ENCODE results near the gene MAOB.
"Not testable (repeated sequence)": the region's sequence is repeated elsewhere in the genome, so short reads cannot be mapped to it uniquely, and the experiment has no call there.

MAOB gene

GRCh38 chrX:43728002-43728401 is 154.2 kb downstream of the MAOB start:
- Histone ChIP-seq H3K36me3 (ENCODE audit: control insufficient read depth in 2 of 2, insufficient read depth in 1 of 2, low read length in 2 of 2) (peaks cover 0 to 6% of the 10 kb centered on the region in 2 experiments; a peak in 2 of 3 replicates), H3K4me1 (ENCODE audit: control insufficient read depth, insufficient read depth, low read length) (no peaks in the 10 kb centered on the region), H3K9me3 (ENCODE audit: control insufficient read depth, insufficient read depth, low read depth, low read length) (no peaks in the 10 kb centered on the region), H3K4me3 (ENCODE audit: low read depth, low read length) (no peak overlapping the region), H3K27ac (ENCODE audit: extremely low read depth, low read depth, low read length) (no peak overlapping the region)
- ChIA-PET CTCF (no interaction called here), POLR2A (no interaction called here)
- TF ChIP-seq, protein P1, sequence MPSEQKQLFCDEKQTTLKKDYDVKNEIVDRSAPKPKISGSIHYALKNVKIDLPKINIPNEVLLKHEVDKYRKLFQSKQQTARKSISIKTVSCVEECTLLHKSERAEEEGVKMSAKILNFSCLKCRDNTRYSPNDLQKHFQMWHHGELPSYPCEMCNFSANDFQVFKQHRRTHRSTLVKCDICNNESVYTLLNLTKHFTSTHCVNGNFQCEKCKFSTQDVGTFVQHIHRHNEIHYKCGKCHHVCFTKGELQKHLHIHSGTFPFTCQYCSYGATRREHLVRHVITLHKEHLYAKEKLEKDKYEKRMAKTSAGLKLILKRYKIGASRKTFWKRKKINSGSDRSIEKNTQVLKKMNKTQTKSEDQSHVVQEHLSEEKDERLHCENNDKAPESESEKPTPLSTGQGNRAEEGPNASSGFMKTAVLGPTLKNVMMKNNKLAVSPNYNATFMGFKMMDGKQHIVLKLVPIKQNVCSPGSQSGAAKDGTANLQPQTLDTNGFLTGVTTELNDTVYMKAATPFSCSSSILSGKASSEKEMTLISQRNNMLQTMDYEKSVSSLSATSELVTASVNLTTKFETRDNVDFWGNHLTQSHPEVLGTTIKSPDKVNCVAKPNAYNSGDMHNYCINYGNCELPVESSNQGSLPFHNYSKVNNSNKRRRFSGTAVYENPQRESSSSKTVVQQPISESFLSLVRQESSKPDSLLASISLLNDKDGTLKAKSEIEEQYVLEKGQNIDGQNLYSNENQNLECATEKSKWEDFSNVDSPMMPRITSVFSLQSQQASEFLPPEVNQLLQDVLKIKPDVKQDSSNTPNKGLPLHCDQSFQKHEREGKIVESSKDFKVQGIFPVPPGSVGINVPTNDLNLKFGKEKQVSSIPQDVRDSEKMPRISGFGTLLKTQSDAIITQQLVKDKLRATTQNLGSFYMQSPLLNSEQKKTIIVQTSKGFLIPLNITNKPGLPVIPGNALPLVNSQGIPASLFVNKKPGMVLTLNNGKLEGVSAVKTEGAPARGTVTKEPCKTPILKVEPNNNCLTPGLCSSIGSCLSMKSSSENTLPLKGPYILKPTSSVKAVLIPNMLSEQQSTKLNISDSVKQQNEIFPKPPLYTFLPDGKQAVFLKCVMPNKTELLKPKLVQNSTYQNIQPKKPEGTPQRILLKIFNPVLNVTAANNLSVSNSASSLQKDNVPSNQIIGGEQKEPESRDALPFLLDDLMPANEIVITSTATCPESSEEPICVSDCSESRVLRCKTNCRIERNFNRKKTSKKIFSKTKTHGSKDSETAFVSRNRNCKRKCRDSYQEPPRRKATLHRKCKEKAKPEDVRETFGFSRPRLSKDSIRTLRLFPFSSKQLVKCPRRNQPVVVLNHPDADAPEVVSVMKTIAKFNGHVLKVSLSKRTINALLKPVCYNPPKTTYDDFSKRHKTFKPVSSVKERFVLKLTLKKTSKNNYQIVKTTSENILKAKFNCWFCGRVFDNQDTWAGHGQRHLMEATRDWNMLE (tag by site-specific recombination; conservative IDR thresholded peaks at IDR 0.05; ENCODE audit: low read depth): no peak
- no peak for TF ChIP-seq ZSCAN5A (tag by site-specific recombination; IDR thresholded peaks at IDR 0.05)
- TF ChIP-seq, protein P2, sequence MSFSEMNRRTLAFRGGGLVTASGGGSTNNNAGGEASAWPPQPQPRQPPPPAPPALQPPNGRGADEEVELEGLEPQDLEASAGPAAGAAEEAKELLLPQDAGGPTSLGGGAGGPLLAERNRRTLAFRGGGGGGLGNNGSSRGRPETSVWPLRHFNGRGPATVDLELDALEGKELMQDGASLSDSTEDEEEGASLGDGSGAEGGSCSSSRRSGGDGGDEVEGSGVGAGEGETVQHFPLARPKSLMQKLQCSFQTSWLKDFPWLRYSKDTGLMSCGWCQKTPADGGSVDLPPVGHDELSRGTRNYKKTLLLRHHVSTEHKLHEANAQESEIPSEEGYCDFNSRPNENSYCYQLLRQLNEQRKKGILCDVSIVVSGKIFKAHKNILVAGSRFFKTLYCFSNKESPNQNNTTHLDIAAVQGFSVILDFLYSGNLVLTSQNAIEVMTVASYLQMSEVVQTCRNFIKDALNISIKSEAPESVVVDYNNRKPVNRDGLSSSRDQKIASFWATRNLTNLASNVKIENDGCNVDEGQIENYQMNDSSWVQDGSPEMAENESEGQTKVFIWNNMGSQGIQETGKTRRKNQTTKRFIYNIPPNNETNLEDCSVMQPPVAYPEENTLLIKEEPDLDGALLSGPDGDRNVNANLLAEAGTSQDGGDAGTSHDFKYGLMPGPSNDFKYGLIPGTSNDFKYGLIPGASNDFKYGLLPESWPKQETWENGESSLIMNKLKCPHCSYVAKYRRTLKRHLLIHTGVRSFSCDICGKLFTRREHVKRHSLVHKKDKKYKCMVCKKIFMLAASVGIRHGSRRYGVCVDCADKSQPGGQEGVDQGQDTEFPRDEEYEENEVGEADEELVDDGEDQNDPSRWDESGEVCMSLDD (tag by site-specific recombination; IDR thresholded peaks at IDR 0.05): no peak

GRCh38 chrX:43727254-43727653 is 155.0 kb downstream of the MAOB start:
- H3K9me3 ChIP-seq (ENCODE audit: control insufficient read depth, insufficient read depth, low read depth, low read length); POLR2A ChIA-PET; H3K4me3 ChIP-seq (ENCODE audit: low read depth, low read length); H3K4me1 ChIP-seq (ENCODE audit: control insufficient read depth, insufficient read depth, low read length); H3K36me3 ChIP-seq (ENCODE audit: control insufficient read depth in 2 of 2, insufficient read depth in 1 of 2, low read length in 2 of 2); H3K27ac ChIP-seq (ENCODE audit: extremely low read depth, low read depth, low read length); CTCF ChIA-PET: not testable (repeated sequence)

DNA sequence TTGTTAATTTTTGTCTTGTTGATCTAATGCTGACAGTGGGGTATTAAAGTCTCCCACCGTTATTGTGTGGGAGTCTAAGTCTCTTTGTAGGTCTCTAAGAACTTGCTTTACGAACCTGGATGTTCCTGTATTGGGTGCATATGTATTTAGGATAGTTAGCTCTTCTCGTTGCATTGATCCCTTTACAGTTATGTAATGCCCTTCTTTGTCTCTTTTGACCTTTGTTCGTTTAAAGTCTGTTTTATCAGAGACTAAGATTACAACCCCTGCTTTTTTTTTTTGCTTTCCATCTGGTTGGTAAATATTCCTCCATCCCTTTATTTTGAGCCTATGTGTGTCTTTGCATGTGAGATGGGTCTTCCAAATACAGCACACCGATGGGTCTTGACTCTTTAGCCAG is 157.0 kb downstream of the MAOB start:
- H3K36me3 ChIP-seq (ENCODE audit: control insufficient read depth in 2 of 2, insufficient read depth in 1 of 2, low read length in 2 of 2); POLR2A ChIA-PET; H3K27ac ChIP-seq (ENCODE audit: extremely low read depth, low read depth, low read length); H3K9me3 ChIP-seq (ENCODE audit: control insufficient read depth, insufficient read depth, low read depth, low read length); H3K4me3 ChIP-seq (ENCODE audit: low read depth, low read length); H3K4me1 ChIP-seq (ENCODE audit: control insufficient read depth, insufficient read depth, low read length): not testable (repeated sequence)
- CTCF ChIA-PET: interaction anchor here (0.6 kb wide), 1 partner anchor 160 kb away, joined by 4 read pairs; no protein-coding TSS in a partner anchor

- H3K4me1 ChIP-seq (ENCODE audit: control insufficient read depth, insufficient read depth, low read length): no peaks in the 10 kb centered on the region
- H3K27ac ChIP-seq (ENCODE audit: extremely low read depth, low read depth, low read length): no peak overlapping the region
- no peaks in the 10 kb centered on the region for H3K36me3 ChIP-seq (ENCODE audit: control insufficient read depth in 2 of 2, insufficient read depth in 1 of 2, low read length in 2 of 2)
- ChIA-PET POLR2A (no interaction called here), CTCF (no interaction called here)
- no peak overlapping the region for H3K4me3 ChIP-seq (ENCODE audit: low read depth, low read length)
- no peaks in the 10 kb centered on the region for H3K9me3 ChIP-seq (ENCODE audit: control insufficient read depth, insufficient read depth, low read depth, low read length)
- TF ChIP-seq ZNF341 (tag by site-specific recombination; IDR thresholded peaks at IDR 0.05; ENCODE audit: low read depth): no peak
- no peak for TF ChIP-seq ZNF501 (tag by site-specific recombination; IDR thresholded peaks at IDR 0.05)
- TF ChIP-seq ZNF10 (tag by site-specific recombination; IDR thresholded peaks at IDR 0.05): no peak
- no peak for TF ChIP-seq ZNF555 (tag by site-specific recombination; conservative IDR thresholded peaks at IDR 0.05)
- TF ChIP-seq SP3 (tag by site-specific recombination; IDR thresholded peaks at IDR 0.05): no peak
- TF ChIP-seq ZNF292 (tag by site-specific recombination; IDR thresholded peaks at IDR 0.05; ENCODE audit: borderline replicate concordance, low read depth): no peak
- no peak for TF ChIP-seq ZBTB8A (tag by site-specific recombination; IDR thresholded peaks at IDR 0.05)
- TF ChIP-seq KLF10 (tag by site-specific recombination; IDR thresholded peaks at IDR 0.05): no peak
- TF ChIP-seq KLF1 (tag by site-specific recombination; IDR thresholded peaks at IDR 0.05): no peak
- TF ChIP-seq ZNF768 (tag by site-specific recombination; IDR thresholded peaks at IDR 0.05): no peak
- TF ChIP-seq FEZF1 (tag by site-specific recombination; IDR thresholded peaks at IDR 0.05): no peak
- no peak for TF ChIP-seq ZNF211 (tag by site-specific recombination; IDR thresholded peaks at IDR 0.05; ENCODE audit: low read depth)
- TF ChIP-seq, protein P3, sequence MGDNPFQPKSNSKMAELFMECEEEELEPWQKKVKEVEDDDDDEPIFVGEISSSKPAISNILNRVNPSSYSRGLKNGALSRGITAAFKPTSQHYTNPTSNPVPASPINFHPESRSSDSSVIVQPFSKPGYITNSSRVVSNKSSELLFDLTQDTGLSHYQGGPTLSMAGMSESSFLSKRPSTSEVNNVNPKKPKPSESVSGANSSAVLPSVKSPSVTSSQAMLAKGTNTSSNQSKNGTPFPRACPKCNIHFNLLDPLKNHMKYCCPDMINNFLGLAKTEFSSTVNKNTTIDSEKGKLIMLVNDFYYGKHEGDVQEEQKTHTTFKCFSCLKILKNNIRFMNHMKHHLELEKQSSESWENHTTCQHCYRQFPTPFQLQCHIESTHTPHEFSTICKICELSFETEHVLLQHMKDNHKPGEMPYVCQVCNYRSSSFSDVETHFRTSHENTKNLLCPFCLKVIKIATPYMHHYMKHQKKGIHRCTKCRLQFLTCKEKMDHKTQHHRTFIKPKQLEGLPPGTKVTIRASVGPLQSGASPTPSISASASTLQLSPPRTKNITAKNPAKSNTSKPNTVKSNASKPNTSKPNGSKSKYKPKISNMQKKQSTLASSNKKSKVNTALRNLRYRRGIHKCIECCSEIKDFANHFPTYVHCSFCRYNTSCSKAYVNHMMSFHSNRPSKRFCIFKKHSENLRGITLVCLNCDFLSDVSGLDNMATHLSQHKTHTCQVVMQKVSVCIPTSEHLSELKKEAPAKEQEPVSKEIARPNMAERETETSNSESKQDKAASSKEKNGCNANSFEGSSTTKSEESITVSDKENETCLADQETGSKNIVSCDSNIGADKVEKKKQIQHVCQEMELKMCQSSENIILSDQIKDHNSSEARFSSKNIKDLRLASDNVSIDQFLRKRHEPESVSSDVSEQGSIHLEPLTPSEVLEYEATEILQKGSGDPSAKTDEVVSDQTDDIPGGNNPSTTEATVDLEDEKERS (tag by site-specific recombination; IDR thresholded peaks at IDR 0.05): no peak
These were observed 161.3 kb downstream of the MAOB start for GRCh38 chrX:43720961-43721360.
